Neural progenitor cell (in vitro differentiated cells): ENCODE data around the gene RRP1.

Source experiments
- EZH2 ChIP-seq: fragments of 200-600 bp; sonication (generic); IDR thresholded peaks from 2 replicates; pipeline ENCODE4 v1.6.1; 2017; ENCODE audit warnings: antibody characterized with exemption, mild to moderate bottlenecking, moderate library complexity
- EZH2phosphoT487 ChIP-seq: fragments of 200-600 bp; sonication (generic); IDR thresholded peaks from 2 replicates; pipeline ENCODE4 v1.6.1; 2017; ENCODE audit warnings: antibody characterized with exemption
- TF ChIP-seq, protein P1 (sequence below): fragments of 200-600 bp; sonication (generic); IDR thresholded peaks from 2 replicates; pipeline ENCODE4 v1.5.1; 2017; ENCODE audit warnings: antibody characterized with exemption, mild to moderate bottlenecking

DNA sequence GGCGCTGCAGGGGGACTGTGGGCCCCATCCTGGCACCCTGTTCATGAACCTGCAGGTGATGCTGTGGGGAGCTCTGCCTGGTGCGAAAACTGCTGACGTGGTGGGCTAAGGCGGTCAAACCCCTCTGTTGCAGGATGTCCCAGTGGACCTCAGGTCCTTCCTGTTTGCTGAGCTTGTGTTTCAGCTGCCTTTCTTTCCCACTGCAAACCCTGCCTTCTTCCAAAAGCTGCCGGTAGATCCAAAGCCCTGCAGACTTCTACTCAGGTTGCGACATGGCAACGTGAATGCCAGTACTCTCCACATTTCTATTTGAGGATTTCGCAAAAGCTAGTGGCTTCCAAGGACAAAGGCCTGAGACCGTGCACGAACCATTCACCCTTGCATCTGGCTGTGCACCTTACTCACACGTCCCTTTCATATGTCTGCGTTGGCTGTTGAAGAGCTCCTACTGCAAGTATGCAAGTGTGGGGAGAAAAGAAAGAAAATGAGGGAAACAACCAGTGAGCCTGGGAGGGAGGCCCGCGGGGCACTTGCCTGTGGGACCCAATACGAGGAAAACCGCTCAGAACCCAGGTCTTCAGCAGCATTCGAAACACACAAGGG lies 6.2 kb upstream of the RRP1 start:
- TF ChIP-seq EZH2 (no peak), EZH2phosphoT487 (no peak)
- TF ChIP-seq, protein P1, sequence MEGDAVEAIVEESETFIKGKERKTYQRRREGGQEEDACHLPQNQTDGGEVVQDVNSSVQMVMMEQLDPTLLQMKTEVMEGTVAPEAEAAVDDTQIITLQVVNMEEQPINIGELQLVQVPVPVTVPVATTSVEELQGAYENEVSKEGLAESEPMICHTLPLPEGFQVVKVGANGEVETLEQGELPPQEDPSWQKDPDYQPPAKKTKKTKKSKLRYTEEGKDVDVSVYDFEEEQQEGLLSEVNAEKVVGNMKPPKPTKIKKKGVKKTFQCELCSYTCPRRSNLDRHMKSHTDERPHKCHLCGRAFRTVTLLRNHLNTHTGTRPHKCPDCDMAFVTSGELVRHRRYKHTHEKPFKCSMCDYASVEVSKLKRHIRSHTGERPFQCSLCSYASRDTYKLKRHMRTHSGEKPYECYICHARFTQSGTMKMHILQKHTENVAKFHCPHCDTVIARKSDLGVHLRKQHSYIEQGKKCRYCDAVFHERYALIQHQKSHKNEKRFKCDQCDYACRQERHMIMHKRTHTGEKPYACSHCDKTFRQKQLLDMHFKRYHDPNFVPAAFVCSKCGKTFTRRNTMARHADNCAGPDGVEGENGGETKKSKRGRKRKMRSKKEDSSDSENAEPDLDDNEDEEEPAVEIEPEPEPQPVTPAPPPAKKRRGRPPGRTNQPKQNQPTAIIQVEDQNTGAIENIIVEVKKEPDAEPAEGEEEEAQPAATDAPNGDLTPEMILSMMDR = no peak
